GM06990 (cell line): ENCODE results near the gene NKAIN1.
A peak's percentile ranks its signal among the peaks of the same experiment; 100 is the strongest.
"Not testable (repeated sequence)": the region's sequence is repeated elsewhere in the genome, so short reads cannot be mapped to it uniquely, and the experiment has no call there.

Experiments
- DNase-seq: peaks from one replicate; pipeline ENCODE4 v3.0.0-alpha.2; 2011; ENCODE audit not compliant: insufficient read length; ENCODE audit errors: extremely low read depth
- H3K27me3 ChIP-seq: replicated peaks from 2 replicates; pipeline ENCODE4 v1.6.0; 2011; ENCODE audit warnings: low read length; ENCODE audit not compliant: control insufficient read depth, insufficient read depth
- H3K36me3 ChIP-seq: 2 replicates; pipeline ENCODE4 v1.5.1; 2011; ENCODE audit warnings: low read length; ENCODE audit not compliant: control insufficient read depth, insufficient read depth
- H3K4me3 ChIP-seq: replicated peaks from 2 replicates; pipeline ENCODE4 v1.5.1; 2011; ENCODE audit warnings: low read depth, mild to moderate bottlenecking, control low read depth, low read length
- CTCF ChIP-seq: IDR thresholded peaks from 2 replicates; pipeline ENCODE4 v1.5.1; 2011; ENCODE audit warnings: low read length, control low read depth, mild to moderate bottlenecking, inconsistent platforms; ENCODE audit not compliant: insufficient read depth, poor library complexity, severe bottlenecking

Gene NKAIN1

DNA sequence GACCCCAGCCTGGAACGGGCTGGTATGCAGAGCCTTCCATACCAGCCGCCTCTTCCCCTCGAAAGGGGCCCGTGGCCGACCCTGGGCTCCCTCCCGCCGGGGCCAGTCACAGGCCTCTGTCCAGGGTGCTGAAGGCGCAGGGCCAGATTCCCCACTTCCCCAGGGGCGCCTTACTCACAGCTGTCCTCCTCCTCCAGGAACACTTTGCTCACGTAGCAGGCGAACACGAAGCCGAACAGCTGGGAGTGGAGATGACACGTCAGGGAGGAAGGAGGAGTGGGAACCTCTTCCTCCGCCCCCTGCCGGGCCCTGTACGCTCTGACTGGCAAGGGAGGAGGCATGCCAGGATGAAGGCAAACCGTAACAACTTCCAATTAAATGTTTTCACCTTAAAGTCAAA lies 57.3 kb downstream of the NKAIN1 start:
- H3K4me3 ChIP-seq, result peak overlapping the region; percentile 32
- DNase-seq, result peak; percentile 33
- no peaks in the 10 kb centered on the region; the same call in none of the 2 replicates for H3K27me3 ChIP-seq
- peak; percentile 20 for TF ChIP-seq CTCF
- H3K36me3 ChIP-seq, result no peaks in the 10 kb centered on the region

GRCh38 chr1:31181515-31182343 lies 58.0 kb downstream of the NKAIN1 start:
- H3K4me3 ChIP-seq, result peak overlapping the region; percentile 32
- peak; percentile 66 for TF ChIP-seq CTCF
- DNase-seq, result peak; percentile 73
- H3K36me3 ChIP-seq, result no peaks in the 10 kb centered on the region
- H3K27me3 ChIP-seq, result no peaks in the 10 kb centered on the region; the same call in none of the 2 replicates

- DNase-seq, result no peak
- H3K4me3 ChIP-seq, result no peak overlapping the region
- no peaks in the 10 kb centered on the region; the same call in none of the 2 replicates for H3K27me3 ChIP-seq
- no peaks in the 10 kb centered on the region for H3K36me3 ChIP-seq
- no peak for TF ChIP-seq CTCF
Measured at GRCh38 chr1:31180338-31180737, 59.3 kb downstream of the NKAIN1 start.

- not testable (repeated sequence) for H3K4me3 ChIP-seq, H3K27me3 ChIP-seq, DNase-seq, H3K36me3 ChIP-seq
Measured at GRCh38 chr1:31176291-31176690, 63.4 kb downstream of the NKAIN1 start.

DNA sequence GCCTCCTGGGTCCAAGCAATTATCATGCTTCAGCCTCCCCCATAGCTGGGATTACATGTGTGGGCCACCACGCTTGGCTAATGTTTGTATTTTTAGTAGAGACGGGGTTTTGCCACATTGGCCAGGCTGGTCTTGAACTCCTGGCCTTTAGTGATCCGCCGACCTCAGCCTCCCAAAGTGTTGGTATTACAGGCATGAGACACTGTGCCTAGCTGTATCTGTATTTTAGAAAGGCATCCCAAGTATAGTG lies 69.3 kb downstream of the NKAIN1 start:
- Histone ChIP-seq H3K36me3 (no peaks in the 10 kb centered on the region), H3K4me3 (no peak overlapping the region), H3K27me3 (no peaks in the 10 kb centered on the region)
- DNase-seq, result no peak
- no peak for TF ChIP-seq CTCF

DNA sequence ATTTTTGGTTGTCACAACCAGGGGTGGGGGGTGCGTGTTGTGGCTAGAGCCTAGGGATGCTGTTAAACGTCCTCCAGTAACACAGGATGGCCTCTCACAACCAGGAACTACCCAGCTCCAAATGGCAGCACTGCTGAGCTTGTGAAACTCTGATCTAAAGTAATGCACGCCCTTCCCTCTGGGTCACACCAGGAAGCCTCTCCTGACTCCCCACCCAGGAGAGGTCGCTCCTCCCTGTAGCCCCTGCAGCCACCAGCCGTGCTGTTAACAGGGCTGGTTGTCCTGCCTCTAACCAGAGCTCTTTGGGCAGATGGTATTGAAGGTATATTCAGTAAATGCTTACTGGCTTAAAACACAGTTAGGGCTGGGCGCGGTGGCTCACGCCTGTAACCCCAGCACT lies 73.2 kb downstream of the NKAIN1 start:
- TF ChIP-seq CTCF, result no peak
- H3K27me3 ChIP-seq, result no peaks in the 10 kb centered on the region
- no peak overlapping the region for H3K4me3 ChIP-seq
- no peaks in the 10 kb centered on the region for H3K36me3 ChIP-seq
- DNase-seq, result no peak
